ENCODE measurements around the gene LDLRAP1.

- TF ChIP-seq POLR2AphosphoS5 (IDR thresholded peaks at IDR 0.05) (no peak), POLR2A (IDR thresholded peaks at IDR 0.05) (no peak)
- TF ChIP-seq, protein P1, sequence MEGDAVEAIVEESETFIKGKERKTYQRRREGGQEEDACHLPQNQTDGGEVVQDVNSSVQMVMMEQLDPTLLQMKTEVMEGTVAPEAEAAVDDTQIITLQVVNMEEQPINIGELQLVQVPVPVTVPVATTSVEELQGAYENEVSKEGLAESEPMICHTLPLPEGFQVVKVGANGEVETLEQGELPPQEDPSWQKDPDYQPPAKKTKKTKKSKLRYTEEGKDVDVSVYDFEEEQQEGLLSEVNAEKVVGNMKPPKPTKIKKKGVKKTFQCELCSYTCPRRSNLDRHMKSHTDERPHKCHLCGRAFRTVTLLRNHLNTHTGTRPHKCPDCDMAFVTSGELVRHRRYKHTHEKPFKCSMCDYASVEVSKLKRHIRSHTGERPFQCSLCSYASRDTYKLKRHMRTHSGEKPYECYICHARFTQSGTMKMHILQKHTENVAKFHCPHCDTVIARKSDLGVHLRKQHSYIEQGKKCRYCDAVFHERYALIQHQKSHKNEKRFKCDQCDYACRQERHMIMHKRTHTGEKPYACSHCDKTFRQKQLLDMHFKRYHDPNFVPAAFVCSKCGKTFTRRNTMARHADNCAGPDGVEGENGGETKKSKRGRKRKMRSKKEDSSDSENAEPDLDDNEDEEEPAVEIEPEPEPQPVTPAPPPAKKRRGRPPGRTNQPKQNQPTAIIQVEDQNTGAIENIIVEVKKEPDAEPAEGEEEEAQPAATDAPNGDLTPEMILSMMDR (IDR thresholded peaks at IDR 0.05): no peak
Measured at GRCh38 chr1:25548601-25549000, 5.2 kb downstream of the LDLRAP1 start.

Data from prostate gland (tissue), 2 donors.